SK-N-SH (cell line): ENCODE results near the gene IFITM5.
"Not testable (repeated sequence)": the region's sequence is repeated elsewhere in the genome, so short reads cannot be mapped to it uniquely, and the experiment has no call there.

Source experiments
- EP300 ChIP-seq, 2 experiments: IDR thresholded peaks; 2 replicates each; pipeline versions ENCODE4 v1.4.0 to v1.6.1; 2012; ENCODE audit warnings: borderline replicate concordance in 1 of 2, low read depth in 1 of 2, low read length in 1 of 2
- EZH2phosphoT487 ChIP-seq: fragments of 200-600 bp; sonication (generic); IDR thresholded peaks from 2 replicates; pipeline ENCODE4 v1.6.1; 2017; ENCODE audit warnings: low read depth, mixed run types, mild to moderate bottlenecking, antibody characterized with exemption, moderate library complexity, borderline replicate concordance
- JUND ChIP-seq: IDR thresholded peaks from 2 replicates; pipeline ENCODE4 v1.4.0; 2012
- RFX5 ChIP-seq: IDR thresholded peaks from 2 replicates; pipeline ENCODE4 v1.6.1; 2012; ENCODE audit warnings: mild to moderate bottlenecking, improper control_type of control experiment, low read length
- RXRA ChIP-seq: IDR thresholded peaks from 2 replicates; pipeline ENCODE4 v1.4.0; 2012; ENCODE audit warnings: low read depth, mild to moderate bottlenecking, borderline replicate concordance
- TF ChIP-seq, protein P1 (sequence below): fragments of 200-600 bp; sonication (generic); IDR thresholded peaks from 2 replicates; pipeline ENCODE4 v1.6.1; 2017; ENCODE audit warnings: antibody characterized with exemption, mild to moderate bottlenecking, moderate library complexity

DNA sequence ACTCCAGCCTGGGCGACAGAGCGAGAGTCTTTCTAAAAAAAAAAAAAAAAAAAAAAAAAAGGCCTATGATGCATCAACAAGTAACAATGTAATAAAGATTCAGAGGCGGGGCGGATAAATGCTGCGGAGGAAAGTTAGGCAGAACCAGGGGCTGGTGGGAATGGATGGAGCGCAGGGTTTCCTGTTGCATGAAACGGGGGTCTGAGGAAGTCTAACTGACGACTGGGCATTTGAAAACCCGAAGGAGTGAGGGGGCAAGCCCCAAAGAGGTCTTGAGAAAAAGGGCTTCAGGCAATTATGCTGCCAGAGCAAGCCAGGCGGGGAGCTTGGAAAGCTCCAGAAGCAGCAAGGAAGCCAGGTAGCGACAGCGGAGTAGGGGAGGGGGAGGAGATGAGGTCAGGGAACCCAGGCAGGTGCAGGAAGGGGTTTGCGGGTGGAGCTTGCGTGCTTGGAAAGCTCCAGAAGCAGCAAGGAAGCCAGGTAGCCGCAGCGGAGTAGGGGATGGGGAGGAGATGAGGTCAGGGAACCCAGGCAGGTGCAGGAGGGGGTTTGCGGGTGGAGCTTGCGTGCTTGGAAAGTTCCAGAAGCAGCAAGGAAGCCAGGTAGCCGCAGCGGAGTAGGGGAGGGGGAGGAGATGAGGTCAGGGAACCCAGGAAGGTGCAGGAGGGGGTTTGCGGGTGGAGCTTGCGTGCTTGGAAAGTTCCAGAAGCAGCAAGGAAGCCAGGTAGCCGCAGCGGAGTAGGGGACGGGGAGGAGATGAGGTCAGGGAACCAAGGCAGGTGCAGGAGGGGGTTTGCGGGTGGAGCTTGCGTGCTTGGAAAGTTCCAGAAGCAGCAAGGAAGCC is 12.1 kb downstream of the IFITM5 start:
- not testable (repeated sequence) for TF ChIP-seq RFX5; EZH2phosphoT487; RXRA; JUND; EP300 (IDR thresholded peaks at IDR 0.05; ENCODE audit: borderline replicate concordance in 1 of 2, low read depth in 1 of 2, low read length in 1 of 2)
- TF ChIP-seq, protein P1, sequence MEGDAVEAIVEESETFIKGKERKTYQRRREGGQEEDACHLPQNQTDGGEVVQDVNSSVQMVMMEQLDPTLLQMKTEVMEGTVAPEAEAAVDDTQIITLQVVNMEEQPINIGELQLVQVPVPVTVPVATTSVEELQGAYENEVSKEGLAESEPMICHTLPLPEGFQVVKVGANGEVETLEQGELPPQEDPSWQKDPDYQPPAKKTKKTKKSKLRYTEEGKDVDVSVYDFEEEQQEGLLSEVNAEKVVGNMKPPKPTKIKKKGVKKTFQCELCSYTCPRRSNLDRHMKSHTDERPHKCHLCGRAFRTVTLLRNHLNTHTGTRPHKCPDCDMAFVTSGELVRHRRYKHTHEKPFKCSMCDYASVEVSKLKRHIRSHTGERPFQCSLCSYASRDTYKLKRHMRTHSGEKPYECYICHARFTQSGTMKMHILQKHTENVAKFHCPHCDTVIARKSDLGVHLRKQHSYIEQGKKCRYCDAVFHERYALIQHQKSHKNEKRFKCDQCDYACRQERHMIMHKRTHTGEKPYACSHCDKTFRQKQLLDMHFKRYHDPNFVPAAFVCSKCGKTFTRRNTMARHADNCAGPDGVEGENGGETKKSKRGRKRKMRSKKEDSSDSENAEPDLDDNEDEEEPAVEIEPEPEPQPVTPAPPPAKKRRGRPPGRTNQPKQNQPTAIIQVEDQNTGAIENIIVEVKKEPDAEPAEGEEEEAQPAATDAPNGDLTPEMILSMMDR, result not testable (repeated sequence)
